WTC11 (cell line): ENCODE data around the gene PXN.

ENCODE experiments used
- ATF2 ChIP-seq: sonication (generic); formaldehyde crosslinking; IDR thresholded peaks from 2 replicates; pipeline ENCODE4 v1.8.1; 2022; ENCODE audit warnings: low read depth, missing genetic modification reagents, borderline replicate concordance
- CTCF ChIP-seq: fragments of 200-600 bp; IDR thresholded peaks from 2 replicates; pipeline ENCODE4 v1.8.0; 2022; ENCODE audit warnings: antibody characterized with exemption
- FOXP1 ChIP-seq: sonication (generic); formaldehyde crosslinking; IDR thresholded peaks from 2 replicates; pipeline ENCODE4 v1.8.0; 2022; ENCODE audit warnings: missing genetic modification reagents, mild to moderate bottlenecking, moderate library complexity, borderline replicate concordance
- IRF2 ChIP-seq: sonication (generic); formaldehyde crosslinking; IDR thresholded peaks from 2 replicates; pipeline ENCODE4 v1.8.0; 2022; ENCODE audit warnings: low read depth, missing genetic modification reagents, borderline replicate concordance
- NFE2L1 ChIP-seq: sonication (generic); formaldehyde crosslinking; IDR thresholded peaks from 2 replicates; pipeline ENCODE4 v1.8.1; 2023; ENCODE audit warnings: missing genetic modification reagents
- SMAD3 ChIP-seq: sonication (generic); formaldehyde crosslinking; IDR thresholded peaks from 2 replicates; pipeline ENCODE4 v1.8.0; 2022; ENCODE audit warnings: missing genetic modification reagents, mild to moderate bottlenecking, borderline replicate concordance
- SMAD4 ChIP-seq: sonication (generic); formaldehyde crosslinking; IDR thresholded peaks from 2 replicates; pipeline ENCODE4 v1.8.0; 2022; ENCODE audit warnings: mild to moderate bottlenecking, missing genetic modification reagents
- TEAD4 ChIP-seq: sonication (generic); formaldehyde crosslinking; IDR thresholded peaks from 2 replicates; pipeline ENCODE4 v1.8.0; 2022; ENCODE audit warnings: mild to moderate bottlenecking, missing genetic modification reagents
- TP53 ChIP-seq: sonication (generic); formaldehyde crosslinking; IDR thresholded peaks from 2 replicates; pipeline ENCODE4 v1.8.1; 2023; ENCODE audit warnings: mild to moderate bottlenecking, missing genetic modification reagents
- USF1 ChIP-seq: sonication (generic); formaldehyde crosslinking; IDR thresholded peaks from 2 replicates; pipeline ENCODE4 v1.8.0; 2022; ENCODE audit warnings: mild to moderate bottlenecking, missing genetic modification reagents
- USF2 ChIP-seq: sonication (generic); formaldehyde crosslinking; IDR thresholded peaks from 2 replicates; pipeline ENCODE4 v1.8.1; 2023; ENCODE audit warnings: mild to moderate bottlenecking, missing genetic modification reagents, moderate library complexity
- ZBTB21 ChIP-seq: sonication (generic); formaldehyde crosslinking; IDR thresholded peaks from 2 replicates; pipeline ENCODE4 v1.8.1; 2023; ENCODE audit warnings: mild to moderate bottlenecking, missing genetic modification reagents, borderline replicate concordance
- ZBTB43 ChIP-seq: sonication (generic); formaldehyde crosslinking; IDR thresholded peaks from 2 replicates; pipeline ENCODE4 v1.8.1; 2023; ENCODE audit warnings: mild to moderate bottlenecking, missing genetic modification reagents

GRCh38 chr12:120164293-120164692 is 101.2 kb downstream of the PXN start:
- TF ChIP-seq NFE2L1: no peak
- TF ChIP-seq CTCF: no peak
- no peak for TF ChIP-seq IRF2 (CRISPR knock-in tag)
- no peak for TF ChIP-seq USF1 (CRISPR knock-in tag)
- TF ChIP-seq USF2: no peak
- TF ChIP-seq SMAD3 (CRISPR knock-in tag): no peak
- no peak for TF ChIP-seq FOXP1 (CRISPR knock-in tag)
- TF ChIP-seq TP53 (CRISPR knock-in tag): no peak
- no peak for TF ChIP-seq ATF2
- TF ChIP-seq ZBTB43 (CRISPR knock-in tag): no peak
- no peak for TF ChIP-seq SMAD4 (CRISPR knock-in tag)
- TF ChIP-seq TEAD4 (CRISPR knock-in tag): no peak
- TF ChIP-seq ZBTB21 (CRISPR knock-in tag): no peak
